Chondrocyte (in vitro differentiated cells): Measurements from ENCODE around the gene BCKDHA. TPM values are rescaled to one million over a fixed set of nuclear protein-coding genes. Genes with fewer than 3 reads are reported as not detected.

ENCODE experiments used
- DNase-seq: peaks from one replicate; pipeline ENCODE4 v3.0.0; 2021; ENCODE audit warnings: mixed read lengths, low spot score
- H3K27ac Mint-ChIP-seq: one replicate; pipeline ENCODE4 v1.8.0; 2021; ENCODE audit warnings: mild to moderate bottlenecking, moderate library complexity, mixed read lengths; ENCODE audit not compliant: unreplicated experiment
- H3K27me3 Mint-ChIP-seq: 2 replicates; pipeline ENCODE4 v1.8.0; 2021; ENCODE audit warnings: low read depth, mixed read lengths
- H3K36me3 Mint-ChIP-seq: 2 replicates; pipeline ENCODE4 v1.8.0; 2021; ENCODE audit warnings: low read depth, mixed read lengths
- H3K4me1 Mint-ChIP-seq: 2 replicates; pipeline ENCODE4 v1.8.0; 2021; ENCODE audit warnings: low read depth, mild to moderate bottlenecking, mixed read lengths
- H3K4me3 Mint-ChIP-seq: one replicate; pipeline ENCODE4 v1.8.0; 2021; ENCODE audit warnings: mild to moderate bottlenecking, moderate library complexity, mixed read lengths; ENCODE audit not compliant: unreplicated experiment
- H3K9me3 Mint-ChIP-seq: 2 replicates; pipeline ENCODE4 v1.8.0; 2021; ENCODE audit warnings: low read depth, mixed read lengths
- CTCF ChIP-seq: fragments of 200-600 bp; sonication (generic); IDR thresholded peaks from 2 replicates; pipeline ENCODE4 v1.5.0; 2021; ENCODE audit warnings: antibody characterized with exemption, mild to moderate bottlenecking, moderate library complexity
- total RNA-seq: library from RNA; stranded (reverse); gene quantifications from 3 replicates; pipeline ENCODE4 v1.2.1, GENCODE V29; 2021

The BCKDHA gene
- total RNA-seq, 1 donor from 2014 or later, result 14.0 TPM

GRCh38 chr19:41436674-41436951 is 39.0 kb downstream of the BCKDHA start:
- Mint-ChIP-seq H3K9me3 (no peaks in the 10 kb centered on the region), H3K4me1 (peaks cover 3% of the 10 kb centered on the region), H3K4me3 (no peak overlapping the region), H3K27me3 (no peaks in the 10 kb centered on the region), H3K36me3 (peaks cover 5% of the 10 kb centered on the region), H3K27ac (no peak overlapping the region)
- no peak for DNase-seq
- no peak for TF ChIP-seq CTCF

GRCh38 chr19:41437944-41438574 is 40.4 kb downstream of the BCKDHA start:
- peaks cover 2% of the 10 kb centered on the region for H3K36me3 Mint-ChIP-seq
- no peaks in the 10 kb centered on the region for H3K27me3 Mint-ChIP-seq
- peaks cover 3% of the 10 kb centered on the region for H3K4me1 Mint-ChIP-seq
- peak; percentile 49 for DNase-seq
- no peak for TF ChIP-seq CTCF
- H3K9me3 Mint-ChIP-seq, result no peaks in the 10 kb centered on the region
- H3K4me3 Mint-ChIP-seq, result no peak overlapping the region
- peak overlapping the region; percentile 45 for H3K27ac Mint-ChIP-seq

DNA sequence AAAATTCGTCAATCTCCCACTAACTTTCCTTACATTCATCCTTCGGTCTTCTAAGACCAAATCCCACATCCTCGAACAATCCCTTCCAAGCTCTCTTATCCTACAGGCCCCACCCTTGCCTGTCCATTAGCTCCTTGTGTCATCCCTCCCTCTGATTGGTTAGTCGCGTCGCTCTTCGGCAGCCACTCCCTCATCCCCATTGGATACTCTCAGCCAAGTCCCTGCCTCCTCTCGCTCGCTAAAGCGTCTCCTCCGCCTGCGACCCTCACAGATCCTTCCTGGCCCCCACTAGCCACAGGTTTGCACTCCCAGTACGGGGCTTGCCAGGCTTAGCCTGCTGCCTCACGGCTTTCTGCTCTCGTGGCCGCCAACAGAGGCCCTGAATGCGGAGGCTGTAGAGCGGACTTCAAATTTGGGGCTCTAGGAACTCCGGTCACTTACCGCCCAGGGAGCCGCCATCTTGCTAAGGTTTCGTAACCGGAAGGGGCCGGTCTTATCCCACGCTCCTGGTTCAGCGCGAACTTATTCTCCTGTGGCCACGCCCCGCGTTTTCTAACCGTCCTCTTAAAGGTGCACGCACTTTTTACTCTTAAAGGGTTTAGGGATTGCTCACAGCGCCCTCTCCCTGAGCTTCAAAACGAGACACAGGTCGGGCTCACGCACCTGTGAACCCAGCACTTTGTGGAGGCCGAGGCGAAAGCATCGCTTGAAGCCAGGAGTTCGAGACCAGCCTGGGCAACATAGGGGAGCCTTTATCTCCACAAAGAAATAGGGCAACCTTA is 42.0 kb downstream of the BCKDHA start, which contains the start of gene DMAC2:
TSS of gene DMAC2 (minus strand) at position 472 of the 782 bp plus-strand sequence. CDS start at position 459, 13 bp downstream.
- peak; percentile 97 for DNase-seq
- peaks cover 2% of the 10 kb centered on the region for H3K36me3 Mint-ChIP-seq
- H3K4me1 Mint-ChIP-seq, result peaks cover 3% of the 10 kb centered on the region
- no peaks in the 10 kb centered on the region for H3K9me3 Mint-ChIP-seq
- peak; percentile 67 for TF ChIP-seq CTCF
- H3K27ac Mint-ChIP-seq, result no peak within 1 kb of the TSS
- peaks cover 10% of the 10 kb centered on the region for H3K27me3 Mint-ChIP-seq
- no peak within 1 kb of the TSS for H3K4me3 Mint-ChIP-seq

- TF ChIP-seq CTCF, result no peak
- Mint-ChIP-seq H3K36me3 (peaks cover 2% of the 10 kb centered on the region), H3K27me3 (peaks cover 11% of the 10 kb centered on the region), H3K27ac (no peak overlapping the region), H3K4me1 (peaks cover 3% of the 10 kb centered on the region), H3K9me3 (no peaks in the 10 kb centered on the region), H3K4me3 (no peak overlapping the region)
- peak; percentile 56 for DNase-seq
These were observed 43.8 kb downstream of the BCKDHA start for GRCh38 chr19:41441321-41441945.
